ENCODE results near the gene EN2. TPM values are rescaled to one million over a fixed set of nuclear protein-coding genes. Genes with fewer than 3 reads are reported as not detected.

The EN2 gene
- total and polyA plus RNA-seq, 10 donors = 0.03 to 0.04 TPM; not detected in 8

- Histone ChIP-seq H3K4me3 (no peak overlapping the region), H3K36me3 (no peaks in the 10 kb centered on the region), H3K27me3 (replicated peaks in 1 of 7) (peaks cover 0 to 59% (median 12%) of the 10 kb centered on the region in 7 donors), H3K27ac (no peak overlapping the region), H3K9me3 (no peaks in the 10 kb centered on the region), H3K4me1 (no peaks in the 10 kb centered on the region)
- intact Hi-C loops (cut with DNase I; ENCODE audit: low total_unique reads) = no loop called here
- 54 to 80% (median 78%) methylated on average over 5 to 6 of the region's 6 CpGs for WGBS, 5 donors
- TF ChIP-seq POLR2A (IDR thresholded peaks at IDR 0.05) = no peak
- no peak for TF ChIP-seq CTCF (IDR thresholded peaks at IDR 0.05 in 8 of 11, conservative IDR thresholded peaks at IDR 0.05 in 3 of 11)
- TF ChIP-seq POLR2AphosphoS5 (IDR thresholded peaks at IDR 0.05) = no peak
- DNase-seq = peak; percentile 64
Observed at GRCh38 chr7:155410431-155410830, 47.5 kb upstream of the EN2 start.

- intact Hi-C loops (cut with DNase I; ENCODE audit: low total_unique reads) = no loop called here
- no peaks in the 10 kb centered on the region for H3K4me1 ChIP-seq
- H3K36me3 ChIP-seq = no peaks in the 10 kb centered on the region
- no peak for TF ChIP-seq CTCF (IDR thresholded peaks at IDR 0.05 in 8 of 11, conservative IDR thresholded peaks at IDR 0.05 in 3 of 11)
- TF ChIP-seq POLR2AphosphoS5 (IDR thresholded peaks at IDR 0.05) = no peak
- no peak for TF ChIP-seq POLR2A (IDR thresholded peaks at IDR 0.05)
- H3K9me3 ChIP-seq = no peaks in the 10 kb centered on the region
- H3K27me3 ChIP-seq (replicated peaks in 1 of 7) = peaks cover 0 to 52% (median 5%) of the 10 kb centered on the region in 7 donors
- DNase-seq = peak; percentile 5
- no peak overlapping the region for H3K27ac ChIP-seq
- 83 to 94% (median 90%) methylated on average over 17 of the region's 17 CpGs for WGBS, 5 donors
- H3K4me3 ChIP-seq = no peak overlapping the region
Observed at GRCh38 chr7:155411718-155412415, 46.1 kb upstream of the EN2 start.

GRCh38 chr7:155412416-155413253 is 45.3 kb upstream of the EN2 start:
- peak; percentile 81 for DNase-seq
- Histone ChIP-seq H3K9me3 (no peaks in the 10 kb centered on the region), H3K36me3 (no peaks in the 10 kb centered on the region), H3K27ac (no peak overlapping the region), H3K4me3 (no peak overlapping the region), H3K27me3 (replicated peaks in 1 of 7) (peaks cover 0 to 59% (median 5%) of the 10 kb centered on the region in 7 donors), H3K4me1 (no peaks in the 10 kb centered on the region)
- TF ChIP-seq POLR2A (IDR thresholded peaks at IDR 0.05) = no peak
- TF ChIP-seq CTCF (IDR thresholded peaks at IDR 0.05 in 8 of 11, conservative IDR thresholded peaks at IDR 0.05 in 3 of 11) = peak in 8 of 11 experiments; percentile 40 to 82 (median 58)
- TF ChIP-seq POLR2AphosphoS5 (IDR thresholded peaks at IDR 0.05) = no peak
- 21 to 42% (median 38%) methylated on average over 11 to 25 of the region's 25 CpGs for WGBS, 5 donors
- intact Hi-C loops (cut with DNase I; ENCODE audit: low total_unique reads) = no loop called here

Data from spleen (tissue), 11 donors.